Panc1 (cell line): ENCODE measurements around the gene GABRR1. TPM values are rescaled to one million over a fixed set of nuclear protein-coding genes. Genes with fewer than 3 reads are reported as not detected.

Experiments
- ATAC-seq: fragments of 200-7000 bp; cut with Tn5 transposase; 2 replicates; pipeline ENCODE4 v1.9.1; 2020; ENCODE audit warnings: mild to moderate bottlenecking, moderate library complexity
- BruUV-seq: library from RNA; stranded (reverse); fragments of 400-500 nt; replicated peaks from 2 replicates; lab custom pipeline; 2021; lab: Mats Ljungman, UMichigan
- CTCF ChIA-PET: fragments of 300-600 bp; sonication (Branson Sonifier 250); formaldehyde crosslinking; loops from one replicate; lab custom pipeline; 2022; ENCODE audit warnings: antibody characterized with exemption; lab: Charles Lee
- POLR2A ChIA-PET: fragments of 300-600 bp; sonication (Branson Sonifier 250); formaldehyde crosslinking; loops from one replicate; lab custom pipeline; 2022; ENCODE audit warnings: antibody characterized with exemption; lab: Charles Lee
- DNase-seq: peaks from one replicate; pipeline ENCODE4 v3.0.0-alpha.2; 2010; ENCODE audit warnings: low read depth, low spot score
- H3K27ac ChIP-seq: 2 replicates; pipeline ENCODE4 v1.5.1; 2011; ENCODE audit warnings: mild to moderate bottlenecking, low read length, inconsistent platforms
- H3K27me3 ChIP-seq: fragments of 200-500 bp; sonication (Bioruptor generic); 2 replicates; pipeline ENCODE4 v1.6.0; 2014; ENCODE audit warnings: low read length, inconsistent platforms; ENCODE audit not compliant: control insufficient read depth, insufficient read depth
- H3K36me3 ChIP-seq: fragments of 200-500 bp; sonication (Bioruptor generic); 2 replicates; pipeline ENCODE4 v1.5.1; 2014; ENCODE audit warnings: inconsistent platforms, mild to moderate bottlenecking, low read length, moderate library complexity; ENCODE audit not compliant: control insufficient read depth, insufficient read depth
- H3K4me1 ChIP-seq: 2 replicates; pipeline ENCODE4 v1.5.1; 2011; ENCODE audit warnings: inconsistent platforms, mild to moderate bottlenecking, low read length, moderate library complexity; ENCODE audit not compliant: control insufficient read depth, insufficient read depth
- H3K4me3 ChIP-seq, 2 experiments: 2 replicates each; pipeline ENCODE4 v1.5.1; 2011 to 2012; ENCODE audit warnings: low read depth in 2 of 2, low read length in 2 of 2, mild to moderate bottlenecking in 2 of 2, inconsistent platforms in 1 of 2, moderate library complexity in 1 of 2
- H3K9me3 ChIP-seq: fragments of 200-500 bp; sonication (Bioruptor generic); 2 replicates; pipeline ENCODE4 v1.5.1; 2014; ENCODE audit warnings: low read depth, mild to moderate bottlenecking, inconsistent platforms, low read length, moderate library complexity; ENCODE audit not compliant: control insufficient read depth, insufficient read depth
- CTCF ChIP-seq: fragments of 450-650 bp; IDR thresholded peaks from 2 replicates; pipeline ENCODE4 v1.5.1; 2017; ENCODE audit warnings: mild to moderate bottlenecking
- POLR2AphosphoS5 ChIP-seq: IDR thresholded peaks from 2 replicates; pipeline ENCODE4 v1.6.1; 2012; ENCODE audit warnings: mild to moderate bottlenecking, low read depth, low read length, moderate library complexity
- REST ChIP-seq, 2 experiments: IDR thresholded peaks; 2 replicates each; pipeline ENCODE4 v1.6.1; 2011 to 2012; ENCODE audit warnings: low read depth in 2 of 2, control low read depth in 1 of 2, low read length in 1 of 2, mild to moderate bottlenecking in 1 of 2, moderate library complexity in 1 of 2; ENCODE audit not compliant: insufficient read depth in 1 of 2
- SIN3A ChIP-seq: IDR thresholded peaks from 2 replicates; pipeline ENCODE4 v1.6.1; 2012; ENCODE audit warnings: low read depth, mild to moderate bottlenecking, low read length, moderate library complexity, borderline replicate concordance; ENCODE audit not compliant: insufficient read depth
- TCF7L2 ChIP-seq: IDR thresholded peaks from 2 replicates; pipeline ENCODE4 v1.6.1; 2011; ENCODE audit warnings: mild to moderate bottlenecking, low read depth, low read length, inconsistent platforms
- in situ Hi-C: cut with HindIII; loops from 2 replicates; pipeline ENCODE4 v1.10.0; 2016; ENCODE audit warnings: low sequenced_read_pairs, low pct_unique_long_range_greater_than_20kb
- intact Hi-C: fragments of 100-400 bp; cut with micrococcal nuclease; formaldehyde crosslinking; loops from one replicate; pipeline ENCODE4 v1.10.0; 2022; ENCODE audit not compliant: unreplicated experiment
- total RNA-seq: library from RNA; stranded (reverse); gene quantifications from one replicate; pipeline ENCODE4 v1.2.1, GENCODE V29; 2021; ENCODE audit not compliant: unreplicated experiment

Gene GABRR1
- total RNA-seq, 1 experiment from 2014 or later, result not detected

DNA sequence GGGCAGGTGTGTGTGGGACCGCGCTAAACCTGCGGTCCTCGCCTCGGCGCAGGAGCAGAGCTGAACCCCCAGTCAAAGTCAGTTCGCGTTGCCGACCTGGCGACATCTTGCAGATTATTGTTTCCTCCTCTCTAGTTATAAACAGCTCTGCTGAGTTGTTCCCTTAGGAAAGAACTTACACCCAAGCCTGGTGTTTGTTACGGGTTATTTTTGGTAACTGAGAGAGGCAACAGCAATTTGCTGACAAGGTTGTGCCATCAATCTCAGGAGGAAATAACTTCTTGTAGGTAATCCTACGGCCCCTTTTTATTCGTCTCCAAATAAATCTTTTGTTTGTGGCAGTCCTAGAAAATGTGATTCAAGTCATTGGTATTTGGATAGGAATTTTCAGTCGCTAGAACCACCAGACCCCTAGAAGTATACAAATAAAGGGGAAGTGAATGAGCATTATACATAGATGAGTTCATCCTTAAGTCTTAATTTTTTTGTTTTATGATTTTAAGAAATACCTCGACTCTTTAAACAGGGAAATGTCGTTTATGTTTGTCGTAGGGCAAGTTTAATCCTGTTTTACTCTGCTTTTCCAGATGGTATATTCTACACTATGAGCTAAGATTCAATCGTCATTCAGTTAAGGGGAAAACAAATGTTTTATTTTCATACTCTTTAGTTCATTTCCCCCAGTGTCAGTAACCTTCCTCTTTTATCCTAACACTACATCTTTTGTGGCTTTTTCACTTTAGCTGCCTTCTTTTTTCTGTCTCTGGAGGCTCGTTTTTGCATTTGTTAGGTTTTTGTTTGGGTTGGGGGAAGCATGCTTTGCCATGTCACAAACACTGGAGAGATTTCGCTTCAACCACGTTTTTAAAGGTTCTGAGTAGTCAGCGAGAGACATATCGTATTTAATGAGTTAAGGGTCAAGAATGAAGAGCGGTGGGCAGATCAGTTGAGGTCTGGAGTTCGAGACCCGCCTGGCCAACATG, 70.1 kb downstream of the GABRR1 start:
- DNase-seq (no peak), ATAC-seq (no peak)
- H3K27ac ChIP-seq, result peak overlapping the region; percentile 70
- intact Hi-C loops (no loop called here), in situ Hi-C loops (no loop called here)
- TSS peak; percentile 91 for BruUV-seq
- peaks cover 7% of the 10 kb centered on the region; the same call in 1 of the 2 replicates for H3K36me3 ChIP-seq
- ChIA-PET POLR2A (interaction anchor here (0.6 to 0.7 kb wide), 2 partner anchors 30 to 64 kb away, joined by 6 to 12 read pairs; no protein-coding TSS in a partner anchor), CTCF (interaction anchor here (0.6 kb wide), 1 partner anchor 67 kb away, joined by 5 read pairs; the partner anchor contains the start of gene PNRC1)
- H3K4me1 ChIP-seq, result peaks cover 12% of the 10 kb centered on the region
- H3K9me3 ChIP-seq, result no peaks in the 10 kb centered on the region
- H3K4me3 ChIP-seq, result peak overlapping the region; percentile 72 to 73
- H3K27me3 ChIP-seq, result no peaks in the 10 kb centered on the region
- TF ChIP-seq CTCF, result no peak
- TF ChIP-seq POLR2AphosphoS5, result no peak
- no peak for TF ChIP-seq TCF7L2
- TF ChIP-seq REST (IDR thresholded peaks at IDR 0.05; ENCODE audit: insufficient read depth in 1 of 2, low read depth in 2 of 2, low read length in 1 of 2), result no peak
- no peak for TF ChIP-seq SIN3A

DNA sequence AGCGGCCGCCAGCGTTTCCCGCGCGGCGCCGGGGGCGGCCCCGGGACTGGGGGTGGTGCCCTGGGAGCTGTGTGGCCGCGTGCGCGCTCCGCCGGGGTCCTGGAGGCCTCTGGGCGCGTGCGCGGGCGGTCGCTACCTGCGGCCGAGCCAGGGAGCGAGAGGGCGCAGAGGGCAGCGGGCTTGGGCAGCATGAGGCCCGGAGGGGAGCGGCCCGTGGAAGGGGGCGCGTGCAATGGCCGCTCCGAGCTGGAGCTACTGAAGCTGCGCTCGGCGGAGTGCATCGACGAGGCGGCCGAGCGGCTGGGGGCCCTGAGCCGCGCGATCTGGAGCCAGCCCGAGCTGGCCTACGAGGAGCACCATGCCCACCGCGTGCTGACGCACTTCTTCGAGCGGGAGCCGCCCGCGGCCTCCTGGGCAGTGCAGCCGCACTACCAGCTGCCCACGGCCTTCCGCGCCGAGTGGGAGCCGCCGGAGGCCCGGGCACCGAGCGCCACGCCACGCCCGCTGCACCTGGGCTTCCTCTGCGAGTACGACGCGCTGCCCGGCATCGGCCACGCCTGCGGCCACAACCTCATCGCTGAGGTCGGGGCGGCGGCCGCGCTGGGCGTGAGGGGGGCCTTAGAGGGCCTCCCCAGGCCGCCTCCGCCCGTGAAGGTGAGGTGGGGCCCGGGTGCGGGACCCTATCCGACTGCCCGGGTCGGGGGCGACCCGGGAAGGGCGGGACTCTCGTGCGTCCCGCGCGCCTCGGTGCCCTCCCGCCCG, 71.0 kb downstream of the GABRR1 start, which contains the start of gene PM20D2:
PM20D2 (plus strand) TSS at position 100 of the 762 bp plus-strand sequence; CDS start at position 190, 90 bp downstream.
- H3K27ac ChIP-seq, result peak within 1 kb of the TSS; percentile 80
- no peaks in the 10 kb centered on the region for H3K27me3 ChIP-seq
- intact Hi-C loops (no loop called here), in situ Hi-C loops (no loop called here)
- H3K4me1 ChIP-seq, result peaks cover 12% of the 10 kb centered on the region
- H3K36me3 ChIP-seq, result peaks cover 7% of the 10 kb centered on the region; the same call in 1 of the 2 replicates
- no TSS peak for BruUV-seq
- ATAC-seq (peak; percentile 97), DNase-seq (no peak)
- H3K4me3 ChIP-seq, result peak within 1 kb of the TSS; percentile 72 to 73
- TF ChIP-seq POLR2AphosphoS5 (peak; percentile 44; the same call in 1 of the 2 replicates), SIN3A (no peak)
- CTCF ChIA-PET, result interaction anchor here (0.7 to 1.4 kb wide), 2 partner anchors 28 to 164 kb away, joined by 4 read pairs; no protein-coding TSS in a partner anchor
- POLR2A ChIA-PET, result interaction anchor here (0.6 kb wide), 2 partner anchors 29 to 66 kb away, joined by 4 to 12 read pairs; partner anchors contain the start of gene PNRC1
- H3K9me3 ChIP-seq, result no peaks in the 10 kb centered on the region
